SH-SY5Y (cell line): Measurements from ENCODE around the gene GLI2.

ENCODE experiments used
- GATA2 ChIP-seq: IDR thresholded peaks from 2 replicates; pipeline ENCODE4 v1.6.1; 2011; ENCODE audit warnings: mild to moderate bottlenecking, low read depth, low read length
- GATA3 ChIP-seq: IDR thresholded peaks from 2 replicates; pipeline ENCODE4 v1.6.1; 2011; ENCODE audit warnings: low read depth, mild to moderate bottlenecking, low read length, moderate library complexity

GRCh38 chr2:120692691-120693090, 43.0 kb upstream of the GLI2 start:
- TF ChIP-seq GATA3 = no peak
- TF ChIP-seq GATA2 = no peak
